ENCODE data around the gene TDRD10.

The TDRD10 gene

DNA sequence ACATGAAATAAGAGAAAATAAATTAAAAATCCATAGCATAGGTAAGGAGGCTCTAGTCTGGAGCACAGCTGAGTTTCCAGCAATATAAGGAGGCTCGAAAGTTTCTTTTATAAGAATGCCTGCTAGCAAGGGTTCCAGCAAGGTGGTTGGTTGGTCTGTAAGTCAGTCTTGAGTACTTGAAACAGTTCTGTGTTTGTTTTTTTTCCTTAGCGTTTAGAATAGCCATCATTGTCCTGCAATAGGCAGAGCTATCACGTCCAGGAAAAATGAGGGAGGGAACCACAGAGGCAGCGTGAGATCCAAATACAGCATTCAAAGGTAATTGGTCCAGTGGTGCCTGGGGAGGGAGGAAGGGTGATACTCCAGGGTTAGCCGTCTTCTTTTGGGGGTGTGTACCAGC is 48.1 kb downstream of the TDRD10 start:
- DNase-seq (ENCODE audit: low spot score) = no peak
- TF ChIP-seq, protein P1, sequence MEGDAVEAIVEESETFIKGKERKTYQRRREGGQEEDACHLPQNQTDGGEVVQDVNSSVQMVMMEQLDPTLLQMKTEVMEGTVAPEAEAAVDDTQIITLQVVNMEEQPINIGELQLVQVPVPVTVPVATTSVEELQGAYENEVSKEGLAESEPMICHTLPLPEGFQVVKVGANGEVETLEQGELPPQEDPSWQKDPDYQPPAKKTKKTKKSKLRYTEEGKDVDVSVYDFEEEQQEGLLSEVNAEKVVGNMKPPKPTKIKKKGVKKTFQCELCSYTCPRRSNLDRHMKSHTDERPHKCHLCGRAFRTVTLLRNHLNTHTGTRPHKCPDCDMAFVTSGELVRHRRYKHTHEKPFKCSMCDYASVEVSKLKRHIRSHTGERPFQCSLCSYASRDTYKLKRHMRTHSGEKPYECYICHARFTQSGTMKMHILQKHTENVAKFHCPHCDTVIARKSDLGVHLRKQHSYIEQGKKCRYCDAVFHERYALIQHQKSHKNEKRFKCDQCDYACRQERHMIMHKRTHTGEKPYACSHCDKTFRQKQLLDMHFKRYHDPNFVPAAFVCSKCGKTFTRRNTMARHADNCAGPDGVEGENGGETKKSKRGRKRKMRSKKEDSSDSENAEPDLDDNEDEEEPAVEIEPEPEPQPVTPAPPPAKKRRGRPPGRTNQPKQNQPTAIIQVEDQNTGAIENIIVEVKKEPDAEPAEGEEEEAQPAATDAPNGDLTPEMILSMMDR (IDR thresholded peaks at IDR 0.05; ENCODE audit: borderline replicate concordance, control extremely low read depth, extremely low read depth, insufficient read depth, missing control alignments) = no peak
- in situ Hi-C loops (cut with MboI; ENCODE audit: low sequenced_read_pairs, unreplicated experiment) = loop anchor here (25.0 kb wide), 2 partner anchors 337 to 512 kb away; partner anchors contain the start of genes ADAM15 and EFNA4

DNA sequence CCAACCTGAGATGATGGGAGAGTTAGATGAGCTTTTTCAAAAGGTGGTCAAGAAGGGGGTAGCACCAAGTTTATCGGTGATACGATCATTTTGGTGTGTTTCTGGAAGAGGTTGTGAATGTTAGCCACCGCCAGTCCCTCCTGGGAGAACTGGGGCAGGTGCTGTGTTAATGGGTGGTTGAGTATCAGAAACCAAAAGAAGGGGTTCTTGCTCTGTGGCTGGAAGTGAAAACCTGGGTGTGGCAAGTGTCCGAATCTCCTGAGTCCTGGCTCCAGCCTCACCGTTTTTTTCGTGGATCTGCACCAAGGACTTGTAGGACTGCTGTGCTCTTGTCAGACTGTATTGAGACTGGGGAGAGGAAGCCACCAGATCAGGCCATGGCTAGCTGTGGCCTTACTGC is 48.6 kb downstream of the TDRD10 start:
- no peak for DNase-seq (ENCODE audit: low spot score)
- in situ Hi-C loops (cut with MboI; ENCODE audit: low sequenced_read_pairs, unreplicated experiment) = loop anchor here (25.0 kb wide), 2 partner anchors 337 to 512 kb away; partner anchors contain the start of genes ADAM15 and EFNA4
- TF ChIP-seq, protein P1 (IDR thresholded peaks at IDR 0.05; ENCODE audit: borderline replicate concordance, control extremely low read depth, extremely low read depth, insufficient read depth, missing control alignments) = no peak

DNA sequence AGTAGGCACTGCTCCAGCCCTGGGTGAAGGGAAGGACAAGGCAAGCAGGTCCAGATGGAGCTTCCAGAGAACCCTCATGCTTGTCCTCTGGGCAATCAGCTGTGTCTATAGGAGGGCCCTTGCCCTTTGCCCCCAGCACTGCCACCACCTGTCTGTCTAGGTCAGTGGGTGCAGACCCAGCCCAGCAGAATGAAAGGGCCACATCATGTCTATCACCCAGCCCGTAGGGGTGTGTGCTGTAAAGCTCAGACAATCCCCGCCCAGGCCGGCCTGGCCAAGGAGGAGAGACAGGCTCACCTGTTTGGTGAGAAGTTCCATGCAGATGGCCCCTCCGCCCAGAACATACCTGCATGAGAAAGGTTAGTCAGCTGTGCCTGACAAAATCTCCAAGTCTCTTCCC is 49.5 kb downstream of the TDRD10 start:
- no peak for DNase-seq (ENCODE audit: low spot score)
- in situ Hi-C loops (cut with MboI; ENCODE audit: low sequenced_read_pairs, unreplicated experiment) = loop anchor here (25.0 kb wide), 2 partner anchors 336 to 511 kb away; partner anchors contain the start of genes ADAM15 and EFNA4
- TF ChIP-seq, protein P1 (IDR thresholded peaks at IDR 0.05; ENCODE audit: borderline replicate concordance, control extremely low read depth, extremely low read depth, insufficient read depth, missing control alignments) = no peak

DNA sequence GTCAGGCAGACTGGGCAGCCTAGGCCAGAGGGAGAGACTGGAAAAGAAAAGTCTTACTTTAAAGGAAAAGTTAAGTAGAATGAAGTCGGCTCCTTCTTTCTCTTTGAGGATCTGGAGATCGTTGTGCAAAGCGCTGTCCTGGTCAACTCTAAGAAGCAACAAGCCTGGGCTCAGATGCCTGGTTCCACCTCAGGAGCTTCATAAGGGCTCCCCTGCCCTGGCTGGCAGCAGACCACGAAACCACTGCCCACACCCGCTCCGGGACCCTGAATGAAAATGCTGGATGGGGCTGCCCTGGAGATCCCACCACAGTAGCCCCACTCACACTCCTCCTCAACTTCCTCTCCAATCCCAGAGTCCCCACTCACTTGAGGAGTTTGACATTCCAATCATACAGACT is 50.0 kb downstream of the TDRD10 start:
- TF ChIP-seq, protein P1 (IDR thresholded peaks at IDR 0.05; ENCODE audit: borderline replicate concordance, control extremely low read depth, extremely low read depth, insufficient read depth, missing control alignments) = no peak
- in situ Hi-C loops (cut with MboI; ENCODE audit: low sequenced_read_pairs, unreplicated experiment) = loop anchor here (25.0 kb wide), 2 partner anchors 335 to 510 kb away; partner anchors contain the start of genes ADAM15 and EFNA4
- no peak for DNase-seq (ENCODE audit: low spot score)

DNA sequence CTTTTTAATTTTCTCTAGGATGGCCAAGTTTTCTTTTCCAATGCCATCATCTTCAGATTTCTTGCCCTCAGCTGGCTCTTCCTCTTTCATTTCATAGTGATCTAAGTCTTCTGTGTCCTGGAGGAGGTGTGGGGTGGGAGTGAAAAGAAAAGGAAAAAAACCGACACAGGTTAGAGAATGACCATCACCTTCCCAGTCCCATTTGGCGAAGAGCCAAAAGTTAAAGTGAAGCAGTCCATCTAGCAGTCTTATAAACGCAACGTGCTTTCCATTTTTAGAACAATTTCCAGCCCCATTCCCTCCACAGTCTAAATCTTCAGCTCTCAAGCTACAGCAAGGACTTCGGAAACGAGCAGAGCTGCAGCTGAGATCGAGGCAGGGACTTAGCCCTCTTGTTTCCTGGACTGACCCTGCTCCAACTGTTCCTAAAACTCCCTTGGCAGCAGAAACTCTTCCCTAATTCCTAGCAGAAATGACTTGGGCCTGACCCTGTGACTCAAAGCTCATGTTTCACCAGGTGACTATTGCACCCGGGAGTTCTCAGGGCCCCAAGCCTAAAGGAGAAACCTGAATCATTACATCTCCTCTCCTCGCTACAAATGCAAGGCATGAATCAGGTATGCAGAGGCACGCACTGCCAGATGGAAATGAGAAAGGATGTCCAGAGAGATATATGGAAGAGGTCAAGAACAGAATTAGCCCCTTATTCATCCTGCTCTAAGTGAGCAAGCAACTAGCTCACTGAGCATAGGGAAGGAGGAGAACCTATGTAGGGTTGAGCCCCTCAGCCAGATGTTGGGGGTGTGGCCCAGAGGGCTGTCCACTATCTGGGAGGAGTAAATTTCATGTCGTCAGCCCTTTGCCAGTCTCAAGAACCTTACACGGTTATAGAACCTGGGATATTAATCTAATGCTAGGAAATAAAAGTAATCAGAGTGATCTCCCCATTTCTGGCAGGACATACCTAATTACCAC is 51.3 kb downstream of the TDRD10 start:
- TF ChIP-seq, protein P1 (IDR thresholded peaks at IDR 0.05; ENCODE audit: borderline replicate concordance, control extremely low read depth, extremely low read depth, insufficient read depth, missing control alignments) = no peak
- DNase-seq (ENCODE audit: low spot score) = no peak
- in situ Hi-C loops (cut with MboI; ENCODE audit: low sequenced_read_pairs, unreplicated experiment) = loop anchor here (25.0 kb wide), 2 partner anchors 334 to 509 kb away; partner anchors contain the start of genes ADAM15 and EFNA4

DNA sequence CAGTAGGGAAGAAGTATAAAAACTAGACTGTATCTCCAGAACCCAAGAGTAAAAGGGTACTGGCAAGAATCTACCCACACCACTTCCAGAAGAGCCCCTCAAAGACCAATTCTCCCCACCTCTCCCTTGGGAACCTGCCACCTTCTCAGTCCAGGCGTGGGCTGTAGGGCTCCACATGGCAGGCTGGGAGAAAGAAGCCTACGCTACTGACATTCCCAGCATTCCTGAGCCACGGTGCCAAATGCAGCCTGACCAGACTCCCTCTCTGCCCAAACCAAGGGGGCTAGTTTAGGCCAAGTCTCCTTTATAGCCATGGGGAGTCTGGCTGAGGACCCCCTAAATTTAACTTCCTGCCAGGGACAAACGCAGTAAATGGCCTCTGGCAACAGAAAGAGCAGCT is 54.4 kb downstream of the TDRD10 start:
- in situ Hi-C loops (cut with MboI; ENCODE audit: low sequenced_read_pairs, unreplicated experiment) = loop anchor here (25.0 kb wide), 2 partner anchors 331 to 506 kb away; partner anchors contain the start of genes ADAM15 and EFNA4
- TF ChIP-seq, protein P1 (IDR thresholded peaks at IDR 0.05; ENCODE audit: borderline replicate concordance, control extremely low read depth, extremely low read depth, insufficient read depth, missing control alignments) = no peak
- no peak for DNase-seq (ENCODE audit: low spot score)

All from GM13976 (cell line).